ENCODE measurements around the gene PBX3.

The PBX3 gene

GRCh38 chr9:125959315-125959714, 212.1 kb downstream of the PBX3 start:
- no peak for DNase-seq

- no peak for DNase-seq
These were observed 212.9 kb downstream of the PBX3 start for GRCh38 chr9:125959951-125960619.

GRCh38 chr9:125960626-125961025, 213.5 kb downstream of the PBX3 start:
- no peak for DNase-seq

- no peak for DNase-seq
These were observed 213.9 kb downstream of the PBX3 start for GRCh38 chr9:125961072-125961471.

GRCh38 chr9:125963932-125964331, 216.8 kb downstream of the PBX3 start:
- DNase-seq: no peak

GRCh38 chr9:125964702-125965225, 217.6 kb downstream of the PBX3 start:
- no peak for DNase-seq

GRCh38 chr9:125965477-125965876, 218.3 kb downstream of the PBX3 start:
- no peak for DNase-seq

GRCh38 chr9:125966466-125966865, 219.3 kb downstream of the PBX3 start:
- no peak for DNase-seq

GRCh38 chr9:125966959-125967711, 220.0 kb downstream of the PBX3 start:
- no peak for DNase-seq

- no peak for DNase-seq
These were observed 221.7 kb downstream of the PBX3 start for GRCh38 chr9:125968714-125969374.

- no peak for DNase-seq
These were observed 222.3 kb downstream of the PBX3 start for GRCh38 chr9:125969462-125969861.

GRCh38 chr9:125969868-125970267, 222.7 kb downstream of the PBX3 start:
- no peak for DNase-seq

GRCh38 chr9:125970340-125970739, 223.2 kb downstream of the PBX3 start:
- DNase-seq: no peak

- DNase-seq: no peak
These were observed 223.9 kb downstream of the PBX3 start for GRCh38 chr9:125971050-125971449.

GRCh38 chr9:125972012-125972729, 225.0 kb downstream of the PBX3 start:
- no peak for DNase-seq

GRCh38 chr9:125973547-125973946, 226.4 kb downstream of the PBX3 start:
- no peak for DNase-seq

- no peak for DNase-seq
These were observed 227.5 kb downstream of the PBX3 start for GRCh38 chr9:125974705-125975104.

GRCh38 chr9:125977223-125977622, 230.1 kb downstream of the PBX3 start:
- no peak for DNase-seq

GRCh38 chr9:125979383-125979782, 232.2 kb downstream of the PBX3 start:
- DNase-seq: no peak

- no peak for DNase-seq
These were observed 235.7 kb downstream of the PBX3 start for GRCh38 chr9:125982798-125983406.

GRCh38 chr9:125983681-125984080, 236.5 kb downstream of the PBX3 start:
- DNase-seq: no peak

- no peak for DNase-seq
These were observed 237.3 kb downstream of the PBX3 start for GRCh38 chr9:125984461-125984860.

Data from T-helper 9 cell (primary cell).